Hematopoietic multipotent progenitor cell treated with erythropoietin and hydrocortisone succinate and interleukin-3 and kit ligand, for 6 days (in vitro differentiated cells): ENCODE data around the gene PCNX1.
"Not testable (repeated sequence)": the region's sequence is repeated elsewhere in the genome, so short reads cannot be mapped to it uniquely, and the experiment has no call there.

Source experiments
- DNase-seq: peaks from one replicate; pipeline ENCODE4 v3.0.0-alpha.2; 2015

The PCNX1 gene

DNA sequence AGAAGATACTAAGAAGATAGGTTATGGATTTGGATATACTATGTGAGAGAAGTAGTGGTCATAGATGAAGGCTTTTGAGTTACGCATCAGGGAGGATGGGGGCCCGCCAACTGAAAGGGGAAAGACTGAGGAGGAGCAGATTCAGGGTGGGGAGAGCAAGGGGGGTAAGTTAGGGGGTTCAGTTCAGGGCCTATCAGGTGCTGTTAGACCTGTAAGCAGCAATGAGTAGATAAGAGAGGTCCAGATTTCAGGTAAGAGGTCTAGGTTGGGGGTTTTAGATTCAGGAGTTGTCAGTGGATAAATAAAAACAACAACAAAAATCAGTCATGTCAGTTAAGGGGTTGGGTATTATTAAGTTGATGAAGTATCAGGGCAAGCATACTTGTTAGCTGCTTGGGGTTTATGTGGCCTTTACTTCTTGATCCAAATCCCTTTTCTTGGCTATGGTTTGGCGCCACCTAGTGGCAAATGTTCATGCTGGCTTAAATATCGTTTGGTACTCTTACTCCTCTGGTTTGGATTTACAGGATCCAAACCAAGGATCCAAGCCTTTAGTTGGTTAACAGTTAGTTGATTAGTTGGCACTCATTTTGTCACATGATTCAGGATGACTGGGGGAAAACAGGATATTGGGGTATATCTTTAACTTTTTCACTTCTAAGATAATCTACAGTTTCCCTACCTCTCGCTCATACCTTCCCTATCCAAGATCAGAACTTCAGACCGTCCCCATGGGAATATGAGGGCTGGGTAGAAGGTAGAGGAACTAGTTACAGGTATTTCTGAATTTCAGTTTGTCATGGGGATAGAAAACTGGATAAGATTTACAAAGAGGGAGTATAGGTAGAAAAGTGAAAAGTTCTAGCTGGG, 65.1 kb downstream of the PCNX1 start:
- DNase-seq = peak; percentile 93

DNA sequence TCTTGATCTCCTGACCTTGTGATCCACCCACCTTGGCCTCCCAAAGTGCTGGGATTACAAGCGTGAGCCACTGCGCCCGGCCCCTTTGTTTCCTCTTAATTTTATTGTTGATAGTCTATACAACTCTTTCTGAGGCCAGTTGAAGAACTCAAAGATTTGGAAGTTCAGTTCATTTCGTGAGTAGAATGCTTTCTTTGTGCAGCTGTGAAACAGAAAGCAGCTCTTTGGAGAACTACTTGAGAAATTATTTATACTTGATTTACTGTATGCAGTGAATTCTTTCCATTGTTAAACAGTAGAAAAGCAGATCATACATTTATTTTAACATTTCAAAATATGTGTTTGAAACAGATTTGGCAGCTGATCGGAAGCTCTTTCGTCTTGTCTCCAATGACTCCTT, 69.3 kb downstream of the PCNX1 start:
- DNase-seq = no peak

DNA sequence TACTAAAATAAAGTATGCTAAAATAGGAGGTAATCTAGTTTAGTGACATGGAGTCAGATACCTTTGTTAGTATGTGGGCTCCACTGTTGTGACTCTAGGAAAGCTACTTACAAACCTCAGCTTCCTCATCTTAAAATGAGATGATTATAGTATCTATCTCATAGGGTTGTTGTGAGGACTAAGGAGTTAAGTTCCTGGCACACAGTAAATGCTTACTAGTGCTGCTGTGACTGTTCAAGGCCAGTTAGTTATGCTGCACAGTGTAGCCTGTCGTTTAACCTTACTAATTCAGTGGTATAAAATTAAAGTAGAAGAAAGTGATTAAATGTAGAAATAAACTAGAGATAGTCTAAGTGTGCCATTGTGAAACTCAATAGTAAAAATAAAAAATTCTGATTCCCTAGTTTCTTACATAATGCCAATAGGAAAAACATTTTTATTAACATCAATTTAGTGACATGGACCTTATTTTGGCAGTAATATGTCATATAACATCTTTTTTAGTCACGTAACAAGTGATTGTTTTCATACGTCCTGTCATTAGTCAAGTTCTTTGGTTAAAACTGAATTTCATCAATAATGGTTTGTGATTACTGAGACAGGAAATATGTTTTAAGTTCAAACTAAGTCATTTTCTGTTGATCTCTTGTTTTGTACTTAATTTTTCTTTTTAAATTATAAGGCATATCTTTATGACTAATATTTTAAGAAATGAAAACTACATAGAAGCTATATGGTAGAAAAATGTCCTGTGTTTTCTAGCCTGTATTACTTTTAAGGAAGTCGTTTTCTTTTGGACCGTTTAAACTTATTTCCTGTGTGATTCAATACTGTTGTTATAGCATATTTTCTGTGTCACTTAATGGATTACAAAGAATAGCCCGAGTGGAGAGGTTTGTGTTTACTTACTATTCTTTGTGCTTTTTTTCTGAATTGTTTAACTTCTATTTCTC, 74.0 kb downstream of the PCNX1 start:
- peak; percentile 57 for DNase-seq

DNA sequence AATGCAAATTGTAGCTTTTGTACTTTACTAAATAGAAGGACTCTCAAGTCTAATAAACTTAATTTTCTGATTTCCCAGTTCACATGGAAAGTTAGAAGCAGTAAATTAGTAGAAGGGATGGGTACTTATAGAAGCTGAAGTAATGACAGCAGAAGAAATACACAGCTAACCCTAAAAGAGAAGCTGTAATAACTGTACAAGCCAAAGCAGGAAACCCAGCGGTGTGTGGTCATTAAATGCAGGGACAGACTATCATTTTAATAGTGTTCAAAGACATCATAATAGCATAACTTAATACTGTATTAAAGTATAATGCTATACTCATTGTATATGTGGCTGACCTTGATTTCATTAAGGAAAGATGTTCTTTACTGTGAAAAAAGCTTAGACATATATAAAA, 74.9 kb downstream of the PCNX1 start:
- DNase-seq = peak; percentile 64

DNA sequence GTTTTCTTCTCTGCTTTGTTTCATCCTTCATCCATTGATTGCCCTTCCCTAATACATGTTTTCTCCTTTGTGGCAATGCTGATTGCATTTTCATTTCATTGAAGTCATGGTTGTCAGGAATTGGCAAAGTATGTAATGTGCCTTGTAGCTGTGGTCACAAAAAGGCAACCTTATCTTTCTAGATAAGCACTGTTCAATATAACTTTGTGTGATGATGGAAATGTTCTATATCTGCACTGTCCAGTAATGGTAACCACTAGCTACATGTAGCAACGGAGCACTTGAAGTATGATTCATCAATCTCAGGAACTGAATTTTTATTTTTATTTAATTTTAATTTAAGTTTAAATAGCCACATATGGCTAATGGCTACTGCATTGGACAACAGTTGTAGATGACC, 79.8 kb downstream of the PCNX1 start:
- DNase-seq = peak; percentile 81

DNA sequence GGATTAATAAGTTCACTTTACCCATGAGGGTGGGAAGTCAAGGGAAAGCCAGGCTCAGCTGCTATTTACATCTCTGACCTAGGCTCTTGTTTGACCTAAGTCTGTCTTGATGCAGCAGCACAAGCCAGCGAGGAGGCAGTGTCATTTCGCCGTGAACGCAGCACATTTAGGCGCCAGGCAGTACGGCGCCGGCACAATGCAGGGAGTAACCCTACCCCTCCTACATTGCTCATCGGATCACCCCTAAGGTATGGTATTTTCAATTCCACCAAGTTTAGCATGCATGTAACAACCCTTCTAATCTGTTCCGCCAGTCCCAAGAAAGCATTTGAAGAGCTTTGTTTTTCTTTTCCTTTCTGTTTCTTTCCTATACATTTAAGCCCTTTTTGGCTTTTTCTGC, 81.2 kb downstream of the PCNX1 start:
- no peak for DNase-seq

DNA sequence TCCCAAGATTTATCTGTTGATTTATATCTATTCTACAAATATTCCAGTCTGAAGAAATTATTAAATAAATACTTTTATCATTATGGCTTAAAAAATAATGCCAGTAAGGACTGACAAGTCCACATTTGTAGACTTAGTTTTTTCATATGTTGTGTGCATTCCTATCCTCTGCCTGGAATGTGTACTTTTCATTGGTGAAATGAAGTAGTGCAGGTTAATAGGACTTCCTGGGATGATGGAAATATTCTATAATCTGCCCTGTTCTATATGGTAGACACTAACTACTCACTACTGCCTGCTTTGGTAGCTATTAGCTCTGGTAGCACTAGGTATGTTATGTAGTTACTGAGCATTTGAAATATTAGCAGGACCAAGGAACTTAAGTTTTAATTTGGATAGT, 86.7 kb downstream of the PCNX1 start:
- DNase-seq = no peak

DNA sequence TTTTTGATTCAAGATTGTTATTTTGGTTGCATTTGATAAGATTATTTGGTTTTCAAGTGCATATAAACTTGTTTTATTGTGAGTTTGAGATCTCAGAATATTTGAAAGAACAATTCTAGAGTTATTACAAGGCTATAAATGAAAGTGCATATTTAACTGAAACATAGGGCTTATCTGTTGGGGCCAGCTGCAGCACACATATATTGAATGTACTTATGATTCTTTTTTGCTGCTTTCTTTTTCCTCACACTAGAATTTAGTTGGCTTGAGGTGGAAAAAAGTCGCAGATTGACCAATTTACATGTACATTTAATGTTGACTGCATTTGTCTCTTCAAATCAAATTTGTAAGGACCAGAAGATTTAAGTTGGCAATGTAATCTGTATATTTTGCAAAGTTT, 88.0 kb downstream of the PCNX1 start:
- DNase-seq = peak; percentile 75

DNA sequence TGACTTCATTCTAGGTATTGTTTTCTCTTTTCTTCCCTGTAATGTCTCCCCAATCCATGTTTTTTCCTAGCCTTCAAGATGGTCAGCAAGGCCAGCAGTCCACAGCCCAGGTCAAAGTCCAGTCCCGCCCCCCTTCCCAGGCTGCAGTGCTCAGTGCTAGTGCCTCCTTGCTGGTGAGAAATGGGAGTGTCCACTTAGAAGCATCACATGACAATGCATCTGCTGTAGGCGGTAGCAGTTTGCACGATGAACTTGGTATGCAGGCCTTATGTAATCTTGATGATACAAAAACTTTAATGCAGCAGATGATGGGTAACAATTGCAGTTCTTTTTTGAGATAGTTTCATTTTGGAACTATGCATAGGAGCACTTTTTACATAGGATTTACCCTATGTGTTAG, 88.4 kb downstream of the PCNX1 start:
- DNase-seq = peak; percentile 81

DNA sequence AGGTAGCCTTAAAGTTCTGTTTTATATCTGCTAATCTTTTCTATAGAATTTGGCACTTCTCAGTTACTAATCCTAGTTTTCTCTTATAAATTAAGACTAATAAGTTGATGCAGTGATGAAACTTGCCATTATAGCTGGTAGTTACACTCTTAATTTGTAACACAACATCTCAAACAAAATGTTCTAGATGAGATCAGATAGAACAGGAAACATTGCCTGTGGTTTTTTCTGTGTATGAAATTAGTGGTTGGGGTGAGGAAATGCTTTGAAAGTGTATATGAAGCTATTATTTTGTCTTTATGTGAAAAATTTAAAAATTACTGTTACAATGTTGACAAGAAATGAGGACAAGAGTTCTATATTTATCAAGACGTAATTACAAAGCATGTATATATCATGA, 91.9 kb downstream of the PCNX1 start:
- DNase-seq = peak; percentile 78

DNA sequence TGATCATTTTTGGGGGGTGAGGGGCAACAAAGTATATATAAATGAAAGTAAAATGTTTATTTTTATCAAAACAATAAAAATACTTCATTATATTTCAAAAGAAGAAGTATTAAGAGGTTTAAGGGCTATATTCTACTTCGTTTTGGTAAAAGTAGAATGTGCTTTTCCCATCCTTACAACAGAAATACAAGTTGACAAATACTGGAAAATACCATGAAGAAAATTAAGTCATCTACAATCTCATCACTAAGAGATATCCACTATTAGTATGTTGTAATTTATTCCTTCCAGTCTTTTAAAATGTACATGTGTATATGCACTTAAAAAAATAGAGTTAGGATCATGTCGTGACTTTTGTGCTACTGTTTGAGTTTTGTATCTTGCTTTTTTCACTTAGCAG, 92.8 kb downstream of the PCNX1 start:
- DNase-seq = no peak

DNA sequence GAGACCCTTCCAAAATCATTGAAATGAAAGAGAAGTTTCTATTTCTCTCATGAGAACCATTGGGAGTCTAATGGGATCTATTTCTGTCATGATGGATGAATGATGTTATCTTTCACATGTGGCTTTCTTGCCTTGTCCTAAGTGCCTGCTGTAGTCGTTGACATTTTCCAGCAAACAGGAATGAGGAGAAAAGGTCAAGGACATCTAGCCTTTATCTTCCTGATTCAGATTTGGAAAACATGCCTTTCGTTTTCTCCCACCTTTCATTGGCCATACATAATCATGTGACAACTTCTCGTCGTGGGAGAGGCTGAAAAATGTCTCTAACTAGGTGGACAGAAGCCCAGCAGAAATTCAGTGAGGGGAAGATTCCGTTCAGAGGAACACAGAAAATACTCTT, 94.5 kb downstream of the PCNX1 start:
- DNase-seq = no peak

DNA sequence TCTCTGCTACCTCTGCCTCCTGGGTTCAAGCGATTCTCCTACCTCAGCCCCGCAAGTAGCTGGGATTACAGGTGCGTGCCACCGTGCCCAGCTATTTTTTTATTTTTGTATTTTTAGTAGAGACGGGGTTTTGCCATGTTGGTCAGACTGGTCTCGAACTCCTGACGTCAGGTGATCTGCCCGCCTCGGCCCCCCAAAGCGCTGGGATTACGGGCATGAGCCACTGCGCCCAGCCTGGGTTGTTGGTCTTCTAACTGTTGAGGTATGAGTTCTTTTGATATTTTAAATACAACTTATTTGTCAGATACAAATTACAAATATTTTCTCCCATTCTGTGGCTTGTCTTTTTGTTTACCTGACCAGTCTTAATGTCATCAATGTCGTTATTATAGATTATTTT, 95.9 kb downstream of the PCNX1 start:
- DNase-seq = no peak

DNA sequence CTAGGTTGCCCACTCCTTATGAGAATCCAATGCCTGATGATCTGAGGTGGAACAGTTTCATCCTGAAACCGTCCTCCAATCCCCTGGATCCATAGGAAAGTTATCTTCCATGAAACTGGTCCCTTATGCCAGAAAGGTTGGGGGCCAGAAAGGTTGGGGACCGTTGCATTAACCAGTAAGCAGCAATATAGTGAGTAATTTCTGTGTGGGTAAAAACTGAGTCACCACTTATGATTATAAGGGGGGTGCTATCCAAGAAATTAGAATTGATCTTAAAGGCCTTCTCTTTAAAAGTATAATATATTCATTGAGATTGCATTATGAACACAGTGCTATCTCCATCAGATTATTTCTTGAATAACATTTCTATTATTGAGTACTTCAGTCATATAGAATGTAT, 97.2 kb downstream of the PCNX1 start:
- DNase-seq = no peak

DNA sequence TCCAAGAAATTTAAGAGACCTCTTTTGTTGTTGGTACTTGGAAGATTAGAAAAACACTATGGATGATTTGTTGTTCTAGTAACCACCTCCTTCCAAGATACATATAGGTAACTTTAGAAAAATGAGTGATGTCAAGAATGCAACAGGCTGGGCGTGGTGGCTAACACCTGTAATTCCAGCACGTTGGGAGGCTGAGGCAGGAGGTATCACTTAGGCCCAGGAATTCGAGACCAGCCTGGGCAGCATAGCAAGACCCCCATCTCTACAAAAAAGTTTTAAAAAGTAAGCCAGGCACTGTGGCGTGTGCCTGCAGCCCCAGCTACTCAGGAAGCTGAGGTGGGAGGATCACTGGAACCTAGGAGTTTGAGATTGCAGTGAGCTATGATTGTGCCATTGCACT, 97.8 kb downstream of the PCNX1 start:
- no peak for DNase-seq

DNA sequence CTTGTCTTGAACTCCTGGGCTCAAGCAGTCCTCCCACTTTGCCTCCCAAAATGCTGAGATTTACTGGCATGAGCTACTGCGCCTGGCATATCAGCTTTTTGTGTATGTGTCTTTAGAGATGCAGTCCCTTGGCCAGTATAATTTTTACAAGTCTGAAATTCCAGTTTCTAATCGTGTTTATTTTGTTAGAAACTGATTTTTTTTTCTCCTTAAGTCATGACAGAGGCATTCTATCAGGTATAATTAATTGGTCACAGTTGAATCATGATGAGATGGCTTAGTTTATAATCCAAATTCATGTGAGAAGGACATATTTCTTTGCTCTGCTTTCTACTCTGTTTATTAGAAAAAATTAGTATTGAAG, 98.9 kb downstream of the PCNX1 start:
- no peak for DNase-seq

DNA sequence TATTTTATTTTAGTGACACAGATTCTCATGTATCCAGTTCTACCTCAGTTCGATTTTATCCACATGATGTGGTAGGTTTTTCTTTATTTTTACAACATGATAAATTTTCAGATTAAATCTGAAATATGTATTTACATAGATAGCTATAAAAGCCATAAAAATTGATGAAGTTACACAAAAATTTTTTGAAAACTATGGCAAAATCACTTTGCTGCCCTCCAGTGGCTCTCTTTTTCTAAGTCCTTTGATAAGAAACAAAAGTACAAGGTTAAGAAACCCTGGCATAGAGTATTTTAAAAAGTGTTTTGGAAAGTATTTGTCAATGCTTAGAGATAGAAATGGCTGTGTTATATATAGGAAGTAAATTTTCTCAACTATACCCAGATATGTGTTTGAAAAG, 104.2 kb downstream of the PCNX1 start:
- peak; percentile 47 for DNase-seq

DNA sequence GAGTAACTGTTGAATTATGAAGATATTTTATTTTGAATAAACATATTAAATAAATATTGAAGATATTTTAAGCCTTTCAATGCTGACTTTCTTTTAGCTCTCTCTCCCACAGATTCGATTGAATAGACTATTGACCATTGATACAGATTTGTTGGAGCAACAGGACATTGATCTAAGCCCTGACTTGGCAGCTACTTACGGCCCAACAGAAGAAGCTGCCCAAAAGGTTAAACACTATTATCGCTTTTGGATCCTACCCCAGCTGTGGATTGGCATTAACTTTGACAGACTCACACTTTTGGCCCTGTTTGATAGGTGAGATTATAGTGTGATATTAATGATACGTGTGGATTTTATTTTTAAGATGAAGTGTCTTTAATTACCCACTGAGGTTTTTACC, 105.6 kb downstream of the PCNX1 start:
- DNase-seq = no peak

DNA sequence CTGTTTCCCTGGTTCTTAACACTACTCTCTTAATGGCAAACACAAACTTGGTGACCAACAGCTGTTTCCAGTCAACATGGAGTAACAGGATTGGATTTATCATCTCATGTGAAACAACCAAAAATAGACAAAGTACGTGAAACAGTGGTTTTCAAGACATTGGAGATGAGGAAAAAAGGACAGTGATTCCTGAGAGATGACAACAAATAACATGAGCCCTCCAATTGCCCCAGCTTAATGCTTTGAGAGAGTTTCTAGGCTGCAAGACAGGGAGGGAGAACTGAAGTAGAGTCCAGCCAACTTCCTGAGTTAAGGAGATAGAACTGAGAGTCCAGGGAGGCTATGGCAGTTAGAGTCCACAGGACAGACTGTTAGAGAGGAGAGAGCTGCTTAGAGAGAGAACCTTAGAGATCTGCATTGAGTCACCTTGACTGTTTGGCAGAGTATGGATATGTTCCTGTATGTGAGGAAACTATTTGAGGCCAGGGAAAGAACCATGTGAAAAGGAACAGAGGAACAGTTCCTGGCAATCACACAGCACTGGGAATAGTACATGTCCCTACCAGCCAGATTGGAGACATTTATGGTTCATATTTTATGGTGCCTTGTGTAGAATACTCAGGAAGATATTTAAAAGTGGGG, 106.4 kb downstream of the PCNX1 start:
- no peak for DNase-seq

DNA sequence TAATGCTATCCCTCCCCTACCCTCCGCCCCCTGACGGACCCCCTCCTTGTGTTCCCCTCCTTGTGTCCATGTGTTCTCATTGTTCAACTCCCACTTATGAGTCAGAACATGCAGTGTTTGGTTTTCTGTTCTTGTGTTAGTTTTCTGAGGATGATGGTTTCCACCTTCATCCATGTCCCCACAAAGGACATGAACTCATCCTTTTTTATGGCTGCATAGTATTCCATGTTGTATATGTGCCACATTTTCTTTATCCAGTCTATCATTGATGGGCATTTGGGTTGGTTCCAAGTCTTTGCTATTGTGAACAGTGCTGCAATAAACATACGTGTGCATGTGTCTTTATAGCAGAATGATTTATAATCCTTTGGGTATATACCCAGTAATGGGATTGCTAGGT, 112.7 kb downstream of the PCNX1 start:
- not testable (repeated sequence) for DNase-seq

DNA sequence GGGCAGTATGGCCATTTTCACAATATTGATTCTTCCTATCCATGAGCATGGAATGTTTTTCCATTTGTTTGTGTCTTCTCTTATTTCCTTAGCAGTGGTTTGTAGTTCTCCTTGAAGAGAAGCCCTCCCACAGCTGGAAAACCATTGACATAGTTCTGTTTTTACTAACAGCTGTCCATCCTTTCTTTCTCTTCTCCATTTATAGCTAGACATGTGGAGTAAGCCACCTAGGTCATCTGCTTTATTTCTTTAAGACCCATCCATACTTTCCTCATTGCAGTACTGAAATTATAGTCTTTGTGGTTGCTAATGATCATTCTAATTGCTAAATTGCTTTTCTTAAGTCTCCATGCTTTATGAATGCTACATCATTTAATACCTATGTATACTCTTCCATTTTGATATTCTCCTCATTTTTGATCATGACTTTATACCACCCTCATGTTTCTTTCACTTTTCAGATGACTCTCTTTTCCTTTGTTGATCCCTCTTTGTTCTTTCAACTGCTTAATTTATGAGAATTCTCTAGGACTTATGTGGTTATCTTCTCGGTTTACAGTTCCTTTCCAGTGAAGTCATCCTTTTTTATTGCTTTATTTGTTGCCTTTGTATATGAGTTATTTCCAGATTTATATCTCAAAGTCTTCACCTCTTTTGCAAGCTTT, 114.2 kb downstream of the PCNX1 start:
- no peak for DNase-seq

DNA sequence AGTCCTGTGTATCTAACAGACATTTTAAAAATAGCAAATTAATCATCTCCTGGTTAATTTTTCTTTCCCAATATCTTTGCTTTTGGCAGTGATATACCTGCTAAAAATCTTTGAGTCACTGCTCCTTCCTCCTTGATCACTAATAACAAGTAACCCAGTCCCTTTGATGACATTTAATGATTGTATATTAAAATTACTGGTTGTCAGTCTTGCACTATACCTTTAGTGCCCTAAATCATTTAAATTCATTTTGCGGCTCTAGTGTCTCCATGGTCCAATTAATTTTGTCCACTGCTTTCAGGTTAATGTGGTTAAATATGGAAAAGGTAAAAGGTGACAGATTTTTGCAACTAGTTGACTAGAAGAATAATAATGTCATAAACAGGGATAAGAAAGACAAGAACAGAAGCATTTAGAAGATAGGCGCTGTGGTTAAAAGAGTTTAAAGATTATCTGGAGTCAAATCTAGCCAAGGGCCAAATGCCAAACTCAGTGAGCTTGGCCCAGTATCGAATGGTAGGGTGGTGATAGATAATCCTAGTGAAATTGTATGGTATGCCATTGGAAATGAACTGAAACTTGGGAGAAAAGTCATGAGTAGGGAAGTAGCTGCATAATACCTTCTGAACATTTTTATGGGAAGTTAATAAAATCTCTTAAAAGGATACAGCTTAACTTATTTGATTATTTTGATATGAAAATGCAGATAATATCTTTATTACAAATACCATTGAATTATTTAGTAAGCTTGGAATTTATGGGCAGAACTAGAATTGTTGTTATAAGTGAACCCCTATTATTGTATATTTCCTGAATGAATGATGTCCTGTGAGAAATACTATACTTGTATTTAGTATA, 115.0 kb downstream of the PCNX1 start:
- peak; percentile 24 for DNase-seq
